Left colon (tissue), 2 donors: ENCODE data around the gene DUSP3. TPM values are rescaled to one million over a fixed set of nuclear protein-coding genes. Genes with fewer than 3 reads are reported as not detected.

Source experiments
- ATAC-seq: fragments of 200-7000 bp; cut with Tn5 transposase; one replicate; pipeline ENCODE4 v1.9.1; 2020; ENCODE audit warnings: mild to moderate bottlenecking, moderate library complexity
- DNase-seq, 2 donors: peaks; one replicate each; pipeline ENCODE4 v3.0.0-alpha.2; 2020
- intact Hi-C, 2 donors: fragments of 100-400 bp; cut with DNase I in 1 of 2; cut with micrococcal nuclease in 1 of 2; formaldehyde crosslinking; loops; one replicate each; pipeline versions ENCODE4 v1.11.2 to v1.14.0; 2022; cut with DNase I, micrococcal nuclease
- total RNA-seq, 2 donors: library from RNA; stranded (reverse); fragmentation: NEBNext Ultra II Directional; extraction: Animal tissue kit (Norgen Biotek cat#: 25700); gene quantifications; one replicate each; pipeline ENCODE4 v1.2.1, GENCODE V29; 2021
- donor health status: DM: no; HTN: no; CAD: no.
- donor health status: DM: yes; HTN: yes; CAD: no.

DUSP3 gene
- total RNA-seq, 2 donors from 2014 or later: 47.3 to 85.2 TPM

DNA sequence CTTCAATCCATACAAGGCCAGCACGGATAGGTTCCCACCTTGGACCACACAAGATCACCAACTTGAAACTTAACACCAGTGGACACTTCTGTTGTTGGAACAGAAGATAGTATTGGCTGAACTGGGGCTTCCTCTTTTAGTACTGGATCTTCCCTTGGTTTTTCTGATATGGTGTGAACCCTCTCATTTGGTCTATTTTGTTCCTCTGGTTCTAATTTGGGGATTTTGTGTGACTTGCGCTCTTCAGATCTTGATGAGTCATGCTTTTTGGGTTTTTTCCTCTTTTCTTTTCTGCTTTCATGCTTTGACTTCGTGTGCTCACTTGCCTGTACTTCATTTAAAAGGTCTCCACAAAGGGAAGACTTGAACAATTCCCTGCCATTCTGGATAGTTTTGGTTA, 59.2 kb downstream of the DUSP3 start:
- DNase-seq (no peak), ATAC-seq (no peak)
- intact Hi-C loops: no loop called here

DNA sequence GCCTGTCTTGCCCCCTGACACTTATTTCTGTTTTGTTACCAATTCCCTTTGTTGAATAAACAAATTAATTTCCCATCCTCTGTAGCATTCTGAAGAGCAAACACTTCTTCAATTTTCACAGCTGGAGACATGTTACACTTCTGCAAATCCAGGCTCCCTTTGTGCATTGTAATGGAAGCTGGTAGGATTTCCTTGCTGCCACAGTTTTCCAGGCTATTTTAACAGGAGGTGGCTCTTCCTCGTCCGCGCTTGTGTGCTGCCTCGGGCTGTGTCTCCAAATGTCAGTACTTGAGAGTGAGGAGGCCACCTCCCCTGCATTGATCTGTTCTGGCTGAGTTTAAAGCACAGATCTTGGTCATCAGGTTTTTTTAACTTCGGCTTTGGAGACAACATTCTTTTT, 60.2 kb downstream of the DUSP3 start:
- no peak for DNase-seq
- intact Hi-C loops: no loop called here
- no peak for ATAC-seq

DNA sequence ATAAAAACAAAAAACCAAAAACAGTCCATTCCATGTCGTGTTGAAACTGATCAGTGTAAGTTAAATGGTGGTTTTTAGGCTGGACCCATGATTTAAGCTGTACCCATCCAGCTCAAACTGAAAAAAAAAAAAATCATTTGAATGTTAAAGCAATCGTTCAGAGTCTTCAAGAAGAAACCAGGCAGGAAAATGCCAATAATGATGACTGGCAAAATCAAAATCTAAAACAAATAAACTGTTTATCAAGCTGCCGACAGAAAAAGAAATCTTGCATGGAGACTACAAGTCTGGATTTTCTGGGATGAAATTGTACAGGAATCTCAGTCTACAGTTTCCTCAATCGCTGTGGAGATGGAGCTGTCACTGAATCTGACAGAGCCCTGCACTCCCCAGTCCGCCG, 60.9 kb downstream of the DUSP3 start:
- no peak for DNase-seq
- no peak for ATAC-seq
- intact Hi-C loops: no loop called here

Other genes with a start within 250 kb of the DUSP3 start
- gene ETV4, start 232.6 kb downstream of the DUSP3 start, total RNA-seq: under 1 TPM; 0.89 to 0.95 TPM
- 1 to 10 TPM; 1.2 to 1.8 TPM for gene MEOX1, start 117.1 kb downstream of the DUSP3 start, total RNA-seq
- not detected for gene SOST, start 20.2 kb downstream of the DUSP3 start, total RNA-seq
- gene CFAP97D1, start 1.5 kb upstream of the DUSP3 start, total RNA-seq: not detected
- 1 to 10 TPM; 3.7 to 4.0 TPM for gene MPP3, start 54.2 kb upstream of the DUSP3 start, total RNA-seq
- under 1 TPM; 0.27 to 0.87 TPM for gene CD300LG, start 68.2 kb upstream of the DUSP3 start, total RNA-seq
- 1 to 10 TPM in 1 of 2 donors, under 1 TPM in 1; 0.49 to 2.6 TPM for gene MPP2, start 128.6 kb upstream of the DUSP3 start, total RNA-seq
- 1 to 10 TPM in 1 of 2 donors, not detected in 1; 2.0 TPM for gene PPY, start 163.5 kb upstream of the DUSP3 start, total RNA-seq
- 10 to 100 TPM; 61.2 to 79.7 TPM for gene PYY, start 175.0 kb upstream of the DUSP3 start, total RNA-seq
- 10 to 100 TPM in 1 of 2 donors, 1 to 10 TPM in 1; 9.2 to 13.8 TPM for gene NAGS, start 225.6 kb upstream of the DUSP3 start, total RNA-seq
- 10 to 100 TPM; 25.9 to 30.4 TPM for gene TMEM101, start 236.0 kb upstream of the DUSP3 start, total RNA-seq